Subcutaneous adipose tissue (tissue), 4 donors: Measurements from ENCODE around the gene FTSJ3. TPM values are rescaled to one million over a fixed set of nuclear protein-coding genes. Genes with fewer than 3 reads are reported as not detected.
"Not testable (repeated sequence)": the region's sequence is repeated elsewhere in the genome, so short reads cannot be mapped to it uniquely, and the experiment has no call there.

Source experiments
- CTCF ChIP-seq: fragments of 450-650 bp; IDR thresholded peaks from one replicate; pipeline ENCODE4 v1.5.1; 2016; ENCODE audit warnings: low read depth, mild to moderate bottlenecking, control low read depth, antibody characterized with exemption, moderate library complexity
- total RNA-seq, 4 donors: library from RNA; depleted of rRNA; stranded (reverse); fragments of >200 nt; gene quantifications; one replicate each; pipeline ENCODE4 v1.1.0, GENCODE V29; 2016

Gene FTSJ3
- total RNA-seq, result 10 to 100 TPM; 33.1 to 45.6 (median 38.8) TPM

- no peak for TF ChIP-seq CTCF
These were observed at the start of gene FTSJ3, which contains the start of gene PSMC5 for GRCh38 chr17:63827002-63827800. Gene FTSJ3, minus strand, starts transcription at chr17:63827663. Its CDS starts 761 bp downstream, at chr17:63826902. Gene PSMC5, plus strand, starts transcription at chr17:63827431. Its CDS starts 60 bp downstream, at chr17:63827491.

DNA sequence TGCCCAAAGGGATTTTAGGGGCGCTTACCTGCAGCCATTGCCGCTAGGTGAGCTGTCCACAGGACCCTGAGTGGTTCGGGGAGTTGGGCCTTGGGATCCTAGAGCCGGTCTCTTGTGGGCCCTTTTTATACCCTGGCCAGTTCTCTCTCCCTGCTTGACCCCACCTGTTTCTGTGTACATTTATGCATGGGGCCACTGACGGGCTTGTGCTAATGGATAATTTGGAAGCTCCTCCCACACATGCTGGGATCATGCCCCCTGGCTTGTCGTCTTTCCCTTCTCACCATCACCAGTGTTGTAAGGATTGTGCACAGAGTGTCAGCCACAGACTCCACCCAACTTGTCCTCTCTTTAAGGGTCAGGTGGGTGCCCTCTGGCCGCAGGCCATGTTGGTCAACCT, 46.1 kb upstream of the FTSJ3 start, which contains the start of gene CSH2:
Gene CSH2, minus strand, starts transcription at position 101 of the 400 bp plus-strand sequence. Its CDS starts 63 bp downstream, at position 38.
- not testable (repeated sequence) for TF ChIP-seq CTCF

DNA sequence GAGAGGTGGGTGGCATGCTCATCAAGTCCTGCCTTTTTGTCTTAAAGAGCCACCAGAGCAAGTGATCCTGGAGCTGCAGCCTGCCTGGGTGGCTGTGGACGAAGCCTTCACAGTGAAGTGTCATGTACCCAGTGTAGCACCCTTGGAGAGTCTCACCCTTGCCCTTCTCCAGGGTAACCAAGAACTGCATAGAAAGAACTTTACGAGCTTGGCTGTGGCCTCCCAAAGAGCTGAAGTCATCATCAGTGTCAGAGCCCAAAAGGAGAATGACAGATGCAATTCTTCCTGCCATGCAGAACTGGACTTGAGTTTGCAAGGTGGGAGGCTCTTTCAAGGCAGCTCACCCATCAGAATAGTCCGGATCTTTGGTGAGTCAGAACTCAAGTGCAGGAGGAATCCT, 31.8 kb upstream of the FTSJ3 start:
- TF ChIP-seq CTCF, result no peak

DNA sequence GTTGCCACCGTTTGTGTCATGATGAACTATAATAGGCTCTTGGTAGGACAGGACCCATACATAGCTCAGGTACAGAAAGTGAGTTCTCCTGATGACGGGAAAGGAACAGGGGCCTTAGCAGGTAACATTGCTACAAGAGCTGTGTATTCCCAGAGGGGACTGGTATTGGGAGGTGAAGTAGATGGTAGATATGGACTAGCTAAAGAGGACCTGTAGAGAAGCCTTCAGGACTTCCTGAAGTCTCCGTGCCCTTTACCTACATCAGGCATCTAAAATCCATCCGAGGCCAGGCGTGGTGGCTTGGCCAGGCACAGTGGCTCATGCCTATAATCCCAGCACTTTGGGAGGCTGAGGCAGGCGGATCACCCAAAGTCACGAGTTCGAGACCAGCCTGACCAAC, 27.7 kb upstream of the FTSJ3 start:
- no peak for TF ChIP-seq CTCF

DNA sequence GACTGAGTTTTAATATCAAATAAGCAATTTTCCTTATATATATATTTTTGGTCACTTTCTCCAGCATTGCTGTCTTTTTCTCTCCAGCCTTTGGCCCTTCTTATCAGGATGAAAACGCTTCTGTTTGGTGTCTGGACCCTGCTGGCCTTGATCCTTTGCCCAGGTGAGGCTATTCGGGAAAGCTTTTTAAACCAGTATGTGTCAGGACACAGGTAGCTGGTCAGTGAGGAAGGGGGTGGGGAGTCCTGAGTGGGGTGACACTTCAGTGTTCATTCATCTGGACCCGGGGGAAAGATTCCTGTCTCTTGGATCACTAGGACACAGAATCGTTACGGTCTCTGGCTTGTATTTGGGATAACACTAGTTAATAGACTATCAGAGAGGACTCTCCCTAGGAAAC, 27.2 kb upstream of the FTSJ3 start:
- TF ChIP-seq CTCF, result no peak

GRCh38 chr17:63853260-63853659, 25.8 kb upstream of the FTSJ3 start:
- no peak for TF ChIP-seq CTCF

- TF ChIP-seq CTCF, result no peak
These were observed 22.9 kb upstream of the FTSJ3 start for GRCh38 chr17:63850401-63850800.
